GM12875 (cell line): ENCODE results near the gene C2orf76.

Experiments used
- H3K4me3 ChIP-seq: one replicate; pipeline ENCODE4 v1.5.1; 2011; ENCODE audit warnings: low read depth, low read length, control low read depth
- CTCF ChIP-seq: IDR thresholded peaks from 2 replicates; pipeline ENCODE4 v1.5.1; 2011; ENCODE audit warnings: low read depth, mild to moderate bottlenecking, control low read depth, inconsistent platforms, low read length, moderate library complexity, borderline replicate concordance; ENCODE audit not compliant: insufficient read depth

The C2orf76 gene

GRCh38 chr2:119337749-119338148 lies 28.9 kb downstream of the C2orf76 start:
- no peak for TF ChIP-seq CTCF
- no peak overlapping the region for H3K4me3 ChIP-seq

- no peak for TF ChIP-seq CTCF
Measured at GRCh38 chr2:119333833-119334232, 32.8 kb downstream of the C2orf76 start.

GRCh38 chr2:119333360-119333759 lies 33.3 kb downstream of the C2orf76 start:
- TF ChIP-seq CTCF: no peak
- no peak overlapping the region for H3K4me3 ChIP-seq

More at GRCh38 chr2:119333833-119334232, 32.8 kb downstream of the C2orf76 start:
- H3K4me3 ChIP-seq: no peak overlapping the region

GRCh38 chr2:119332953-119333352 lies 33.7 kb downstream of the C2orf76 start:
- H3K4me3 ChIP-seq: no peak overlapping the region
- TF ChIP-seq CTCF: no peak

- no peak overlapping the region for H3K4me3 ChIP-seq
- no peak for TF ChIP-seq CTCF
Measured at GRCh38 chr2:119327431-119327830, 39.2 kb downstream of the C2orf76 start.

- TF ChIP-seq CTCF: no peak
Measured at GRCh38 chr2:119326938-119327337, 39.7 kb downstream of the C2orf76 start.

GRCh38 chr2:119324685-119325270 lies 41.9 kb downstream of the C2orf76 start:
- H3K4me3 ChIP-seq: no peak overlapping the region
- TF ChIP-seq CTCF: no peak

More at GRCh38 chr2:119326938-119327337, 39.7 kb downstream of the C2orf76 start:
- H3K4me3 ChIP-seq: no peak overlapping the region
